HTR-8/SVneo (cell line): ENCODE measurements around the gene CHRNA4.

Experiments
- DNase-seq: peaks from one replicate; pipeline ENCODE4 v3.0.0; 2011; ENCODE audit warnings: low spot score, mixed read lengths; ENCODE audit not compliant: insufficient read length
- FAIRE-seq: peaks from 2 replicates; lab custom pipeline; 2011; peaks lifted over from hg19 to GRCh38; lab: Jason Lieb, UNC

The CHRNA4 gene

DNA sequence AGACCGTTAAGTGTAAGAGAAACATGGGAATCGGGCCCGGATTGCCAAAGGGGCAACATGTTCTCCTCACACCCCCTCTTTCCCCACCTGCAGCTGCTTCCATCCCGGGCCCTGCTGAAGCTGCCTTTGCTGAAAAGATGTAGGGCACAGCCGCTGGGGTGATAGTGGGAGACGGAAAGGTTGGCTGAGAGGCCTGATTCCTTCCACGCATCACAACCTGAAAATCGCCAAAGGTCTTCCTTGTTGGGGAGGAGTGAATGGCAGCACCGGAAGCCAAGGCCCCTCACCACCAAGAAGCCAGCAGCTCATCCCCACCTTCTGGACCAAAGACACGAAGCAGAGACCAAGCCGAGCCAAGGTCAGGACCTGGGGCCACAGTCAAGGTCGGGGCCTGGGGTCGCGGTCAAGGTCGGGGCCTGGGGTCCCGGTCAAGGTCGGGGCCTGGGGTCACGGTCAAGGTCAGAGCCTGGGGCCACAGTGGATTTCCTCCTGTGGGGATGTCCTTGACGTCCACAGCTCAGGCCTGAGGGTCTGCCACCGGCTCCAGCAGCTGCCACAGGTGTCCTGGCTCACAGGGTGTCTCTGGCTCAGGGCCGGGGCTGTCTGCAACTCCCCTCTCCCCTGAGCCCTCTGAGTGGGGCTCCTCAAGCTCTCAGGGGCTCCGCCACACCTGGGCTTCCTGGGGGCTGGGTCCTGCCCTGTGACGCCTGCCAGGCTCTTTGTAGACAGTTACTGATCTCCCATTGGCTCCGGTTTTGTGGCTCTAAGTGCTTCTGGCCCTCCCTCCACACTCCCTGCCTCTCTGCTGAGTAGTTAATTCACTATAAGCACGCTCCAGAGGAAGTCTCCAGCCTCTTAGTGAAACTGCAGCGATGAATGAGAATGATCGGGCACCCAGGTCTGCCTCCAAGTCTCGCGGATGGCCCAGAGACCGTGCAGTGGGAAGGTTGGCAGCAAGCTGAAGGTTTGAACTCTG, 5.5 kb upstream of the CHRNA4 start:
- DNase-seq (no peak), FAIRE-seq (no peak)

DNA sequence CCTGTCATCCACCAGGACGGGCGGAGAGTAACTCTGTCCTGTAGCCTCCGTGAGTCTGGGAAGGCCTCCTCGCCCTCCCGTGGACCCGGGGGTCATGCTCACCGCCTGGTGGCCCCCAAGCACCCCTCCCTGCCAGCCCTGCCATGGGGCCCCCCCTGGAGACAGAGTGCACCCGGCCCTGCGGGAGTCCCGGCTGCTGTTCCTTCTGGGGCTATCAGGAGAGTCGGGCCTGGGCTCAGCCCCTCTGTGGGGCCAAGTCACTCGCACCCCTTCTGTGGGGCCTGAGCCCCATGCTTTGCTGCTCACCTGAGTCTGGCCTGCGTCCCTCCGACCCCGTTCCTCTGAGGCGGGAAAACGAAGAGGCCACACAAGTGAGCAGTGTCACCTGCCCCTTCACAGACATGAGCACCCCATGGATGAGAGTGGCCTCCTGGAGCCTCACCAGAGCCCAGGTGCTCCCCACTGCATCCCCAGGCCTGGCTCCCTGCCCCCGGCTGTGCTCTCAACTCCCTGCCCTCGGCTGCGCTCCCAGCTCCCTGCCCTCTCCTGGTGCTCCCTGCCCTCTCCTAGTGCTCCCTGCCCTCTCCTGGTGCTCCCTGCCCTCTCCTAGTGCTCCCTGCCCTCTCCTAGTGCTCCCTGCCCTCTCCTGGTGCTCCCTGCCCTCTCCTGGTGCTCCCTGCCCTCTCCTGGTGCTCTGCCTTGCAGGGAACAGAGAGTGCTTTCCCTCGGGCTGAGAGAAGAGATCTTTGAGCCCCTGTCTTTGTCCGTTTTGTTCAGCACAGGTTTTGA, 4.6 kb upstream of the CHRNA4 start:
- FAIRE-seq: no peak
- no peak for DNase-seq

DNA sequence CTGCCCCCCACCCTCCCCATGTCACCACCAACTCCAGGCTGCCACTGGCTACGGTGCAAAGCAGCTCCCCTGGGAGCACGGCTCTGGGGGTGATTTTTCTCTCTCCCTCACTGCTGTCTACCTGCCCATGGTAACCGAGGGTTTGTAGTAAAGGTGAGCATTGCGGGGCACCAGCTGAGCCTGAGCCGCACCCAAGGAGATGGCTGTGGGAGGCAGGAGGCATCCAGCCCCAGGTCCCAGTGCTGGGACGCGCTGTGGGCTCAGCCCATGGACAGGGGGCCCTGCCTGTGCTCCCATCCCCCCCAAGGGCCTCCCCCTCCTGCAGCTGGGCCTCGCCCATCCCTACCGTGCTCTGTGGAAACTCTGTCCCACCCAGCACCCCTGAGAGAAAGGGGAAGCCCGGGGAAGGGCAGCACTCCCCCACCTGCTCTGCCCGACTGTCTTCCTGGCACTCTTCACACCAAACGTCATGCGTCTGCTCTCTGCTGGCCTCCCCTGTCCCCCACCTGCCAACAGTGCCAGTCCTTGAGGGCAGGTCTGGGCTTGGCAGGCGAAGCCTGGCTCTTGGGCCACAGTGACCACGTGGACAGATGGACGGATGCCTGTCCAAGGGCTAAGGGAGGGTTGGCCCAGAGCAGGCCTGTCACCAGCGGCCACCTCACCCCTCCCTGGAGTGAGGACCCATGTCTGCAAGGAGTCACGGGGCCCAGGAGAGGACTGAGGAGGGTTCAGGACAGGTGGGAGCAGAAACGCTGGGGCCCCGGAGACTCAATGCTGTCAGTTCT, 3.8 kb upstream of the CHRNA4 start:
- DNase-seq (no peak), FAIRE-seq (peak; percentile 51)

DNA sequence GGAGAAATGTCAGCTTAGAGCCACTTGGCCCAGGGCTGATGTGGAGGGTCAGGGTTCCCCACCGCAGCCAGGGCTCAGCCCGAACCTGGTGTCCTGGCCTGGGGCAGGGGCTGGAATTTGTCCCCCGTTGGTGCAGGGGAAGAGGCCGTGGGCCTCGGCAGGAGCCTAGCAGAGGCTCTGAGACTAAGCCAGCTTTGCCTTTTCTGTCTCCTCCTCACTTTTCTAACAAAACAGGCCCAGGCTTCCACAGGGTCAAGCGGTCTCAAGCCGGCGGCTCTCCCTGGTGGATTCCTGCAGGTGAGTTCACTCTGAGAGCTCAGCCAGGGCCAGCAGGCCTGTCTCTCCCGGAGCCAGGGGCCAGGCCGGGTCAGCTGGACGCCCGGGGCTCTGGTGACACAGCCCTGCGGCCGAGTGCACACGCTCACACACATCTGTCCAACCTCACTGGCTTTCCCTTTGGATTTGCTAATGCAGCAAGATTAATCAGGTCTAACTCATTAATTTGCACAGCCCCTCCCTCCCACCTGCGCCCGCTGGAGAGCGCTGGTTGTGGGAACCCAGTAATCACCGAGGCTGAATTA, 2.9 kb upstream of the CHRNA4 start:
- no peak for FAIRE-seq

DNA sequence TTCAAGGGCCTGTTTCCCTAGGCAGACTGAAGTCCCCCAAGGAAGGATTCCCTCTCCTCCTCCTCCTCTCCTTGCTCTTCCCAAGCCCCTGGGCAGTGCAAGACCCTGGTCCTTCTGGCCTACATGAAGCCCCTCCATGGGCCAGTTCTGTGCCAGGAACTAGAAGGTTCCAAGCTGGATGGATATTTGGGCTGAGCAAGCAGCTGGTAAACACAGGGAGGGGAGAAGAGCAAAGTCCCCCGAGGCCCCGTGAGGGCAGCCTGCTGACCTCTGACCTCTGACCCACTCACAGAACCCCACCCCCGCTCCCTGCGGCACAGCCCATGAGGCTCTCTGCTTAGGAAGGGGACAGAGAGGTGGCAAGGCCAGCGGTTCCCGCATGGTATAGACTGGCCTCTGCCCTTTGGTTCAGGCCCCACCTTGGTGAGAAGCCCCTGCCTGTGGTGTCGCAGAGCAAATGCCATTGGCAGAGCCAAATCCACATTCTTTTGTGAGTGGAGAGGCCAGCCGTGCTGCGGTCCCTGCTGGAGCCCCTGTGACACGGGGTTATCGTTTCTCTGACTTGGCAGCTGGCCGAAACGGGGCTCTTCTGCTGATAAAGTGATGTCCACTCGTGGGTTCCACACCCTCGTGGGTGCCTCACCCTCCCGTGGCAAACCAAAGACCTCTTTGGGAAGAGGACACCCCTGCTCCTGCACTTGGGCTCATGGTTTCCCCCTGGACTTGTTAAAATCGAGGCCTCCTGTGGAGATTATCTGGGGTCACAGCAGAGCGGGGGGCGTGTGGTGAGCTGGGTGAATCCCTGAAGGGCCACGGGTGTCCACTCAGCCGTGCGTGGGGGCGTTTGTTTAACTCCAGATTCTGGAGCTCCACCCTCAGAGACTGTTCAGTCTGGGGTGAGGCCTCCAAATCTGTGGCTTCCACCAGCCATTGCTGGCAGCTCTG, 2.1 kb upstream of the CHRNA4 start:
- FAIRE-seq: no peak
- no peak for DNase-seq

More for the DNA sequence above, 2.9 kb upstream of the CHRNA4 start:
- DNase-seq: no peak

DNA sequence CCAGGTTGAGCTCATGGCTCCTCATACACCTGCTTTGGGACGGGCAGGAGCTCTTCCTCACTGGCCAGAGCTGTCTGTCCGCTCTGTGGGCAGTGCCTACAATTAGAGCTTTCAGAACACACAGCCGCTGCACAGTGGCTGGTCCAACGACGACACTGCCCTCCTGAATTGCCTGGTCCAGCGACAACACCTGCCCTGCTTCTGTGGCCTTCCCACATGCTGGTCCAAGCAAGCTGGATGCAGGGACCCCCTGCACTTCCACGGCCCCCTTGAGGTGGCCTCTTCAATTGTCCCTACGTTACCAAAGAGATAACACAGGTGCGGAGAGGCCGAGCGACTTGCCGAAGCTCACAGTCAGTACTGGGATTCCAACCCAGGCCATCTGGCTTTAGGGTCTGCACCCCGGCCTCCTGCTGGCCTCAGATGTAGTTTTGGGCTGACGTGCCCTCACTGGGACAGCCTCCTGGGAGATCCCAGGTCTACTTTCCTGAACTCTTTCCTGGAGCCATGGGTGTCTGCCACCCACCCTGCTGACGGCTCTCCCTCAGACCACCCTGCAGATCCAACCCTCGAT, 1.4 kb upstream of the CHRNA4 start:
- FAIRE-seq (peak; percentile 82), DNase-seq (no peak)

DNA sequence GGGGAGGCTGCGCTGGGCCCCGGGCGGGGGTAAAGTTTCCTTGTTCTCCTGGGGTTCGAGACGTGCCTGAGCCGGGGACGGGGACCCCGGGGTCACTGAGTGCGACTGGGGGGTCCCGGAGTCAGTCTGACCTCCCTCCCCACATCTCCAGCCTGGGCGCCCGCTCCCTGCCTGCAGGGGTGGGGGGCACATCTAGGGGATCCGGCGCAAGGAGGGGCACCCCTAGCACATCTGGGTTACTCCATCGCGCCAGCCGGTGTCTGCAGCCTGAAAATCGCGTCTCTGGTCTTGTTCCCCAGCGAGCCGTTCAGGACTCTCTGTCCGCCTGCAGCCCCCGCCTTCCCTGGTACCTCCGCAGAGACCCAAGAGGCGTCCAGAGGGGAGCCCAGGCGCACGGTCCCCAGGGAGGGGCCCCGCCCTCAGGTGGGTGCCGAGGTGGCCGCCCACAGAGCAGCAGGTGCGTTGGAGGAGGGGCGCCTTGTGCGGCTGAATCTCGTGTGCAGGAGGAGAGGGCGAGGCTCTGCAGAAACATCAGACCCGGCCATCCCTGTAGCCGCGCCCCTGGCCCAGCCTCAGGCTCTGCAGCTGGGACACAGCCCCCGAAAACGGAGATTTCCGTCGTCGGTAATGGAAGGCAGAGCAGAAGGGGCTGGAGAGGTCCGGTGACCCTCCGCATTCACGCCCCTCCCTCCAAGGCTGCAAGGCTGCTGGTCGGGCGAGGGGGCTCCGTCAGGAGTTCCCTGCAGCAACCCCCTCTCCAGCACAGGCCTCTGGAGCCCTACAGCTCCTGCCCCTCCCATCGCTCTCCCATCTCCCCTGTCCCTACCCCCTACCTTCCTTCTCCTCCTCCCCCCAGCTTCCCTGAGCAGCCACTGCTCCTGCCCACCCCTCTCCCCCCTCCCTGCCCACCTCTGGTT, 628 bp upstream of the CHRNA4 start:
- FAIRE-seq (no peak), DNase-seq (no peak)

DNA sequence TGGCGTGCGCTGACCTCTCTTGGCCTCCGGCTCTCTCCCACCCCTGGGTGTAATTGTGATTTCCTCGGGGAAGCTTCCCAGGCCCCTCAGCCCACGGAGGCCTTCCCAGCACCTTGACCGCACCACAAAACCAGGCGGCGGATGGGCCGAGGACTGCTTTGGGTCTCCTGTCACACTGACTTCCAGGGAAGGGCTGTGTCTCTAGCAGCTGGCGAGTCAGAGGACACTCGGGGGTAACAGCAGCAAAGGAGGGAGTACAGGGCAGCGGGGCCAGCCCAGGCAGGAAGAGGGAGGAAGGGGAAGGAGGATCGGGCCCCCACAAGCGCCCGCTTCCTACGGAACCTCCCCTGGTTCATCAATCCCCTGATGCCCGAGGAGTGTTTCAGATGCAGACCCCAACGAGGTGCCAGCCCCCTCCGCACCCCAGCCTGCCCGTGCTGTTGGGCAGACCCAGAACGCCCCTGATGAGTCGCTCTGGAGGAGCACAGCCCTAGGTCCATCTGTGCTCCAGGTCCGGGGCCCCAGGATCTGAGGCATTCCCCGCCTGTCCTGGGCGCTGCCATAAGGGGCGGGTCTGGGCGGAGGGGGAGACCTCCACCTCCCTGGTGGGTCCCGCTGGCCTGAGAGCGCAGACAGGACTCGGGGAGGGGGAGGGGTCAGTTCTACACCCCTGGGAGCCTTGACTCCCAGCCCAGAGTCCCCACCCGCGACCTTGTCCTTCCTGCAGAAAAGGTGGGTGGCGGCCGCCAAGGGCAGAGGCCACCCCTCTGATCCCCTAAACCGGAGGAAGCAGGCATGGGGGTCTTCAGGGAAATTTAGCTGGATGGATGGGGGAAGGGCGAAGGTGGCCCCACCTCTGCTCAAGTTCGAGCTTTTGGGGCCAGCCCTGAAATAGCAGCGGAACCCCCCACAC, 956 bp downstream of the CHRNA4 start:
- no peak for DNase-seq
- no peak for FAIRE-seq

DNA sequence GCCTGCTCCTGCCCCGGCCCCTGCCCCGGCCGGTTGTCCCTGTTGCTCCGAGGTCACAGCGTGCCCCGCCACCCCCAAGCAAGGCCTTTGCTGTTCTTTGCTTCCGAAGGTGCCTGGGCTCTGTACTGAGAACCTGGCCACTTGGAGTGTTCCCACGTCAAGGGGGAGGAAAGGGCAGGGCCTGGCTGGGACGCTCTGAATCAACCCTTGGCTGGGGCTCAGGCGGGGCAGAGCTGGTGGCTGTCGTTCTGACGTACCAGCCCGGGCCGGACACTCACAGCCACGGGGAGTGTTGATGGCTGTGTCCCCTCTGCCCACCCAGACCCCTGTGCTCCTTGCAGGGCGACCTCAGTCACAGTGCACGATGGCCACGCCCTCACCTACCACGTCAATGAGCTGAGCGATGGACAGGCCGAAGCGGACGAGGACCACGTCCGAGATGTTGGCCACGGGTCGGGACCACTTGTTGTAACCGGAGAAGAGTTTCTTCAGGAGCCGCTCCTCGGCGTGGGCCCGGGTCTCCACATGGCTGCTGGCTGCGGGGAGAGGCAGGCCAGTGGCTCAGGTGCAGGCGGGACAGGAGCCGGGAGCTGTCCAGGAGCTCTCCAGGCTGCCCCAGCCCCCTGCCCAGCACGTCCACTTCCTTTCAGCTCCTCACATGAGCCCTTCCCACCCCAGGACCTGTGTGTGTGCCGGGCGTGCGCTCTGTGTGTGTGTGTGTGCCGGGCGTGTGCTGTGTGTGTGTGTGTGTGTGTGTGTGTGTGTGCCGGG, 1.8 kb downstream of the CHRNA4 start:
- peak; percentile 65 for FAIRE-seq

DNA sequence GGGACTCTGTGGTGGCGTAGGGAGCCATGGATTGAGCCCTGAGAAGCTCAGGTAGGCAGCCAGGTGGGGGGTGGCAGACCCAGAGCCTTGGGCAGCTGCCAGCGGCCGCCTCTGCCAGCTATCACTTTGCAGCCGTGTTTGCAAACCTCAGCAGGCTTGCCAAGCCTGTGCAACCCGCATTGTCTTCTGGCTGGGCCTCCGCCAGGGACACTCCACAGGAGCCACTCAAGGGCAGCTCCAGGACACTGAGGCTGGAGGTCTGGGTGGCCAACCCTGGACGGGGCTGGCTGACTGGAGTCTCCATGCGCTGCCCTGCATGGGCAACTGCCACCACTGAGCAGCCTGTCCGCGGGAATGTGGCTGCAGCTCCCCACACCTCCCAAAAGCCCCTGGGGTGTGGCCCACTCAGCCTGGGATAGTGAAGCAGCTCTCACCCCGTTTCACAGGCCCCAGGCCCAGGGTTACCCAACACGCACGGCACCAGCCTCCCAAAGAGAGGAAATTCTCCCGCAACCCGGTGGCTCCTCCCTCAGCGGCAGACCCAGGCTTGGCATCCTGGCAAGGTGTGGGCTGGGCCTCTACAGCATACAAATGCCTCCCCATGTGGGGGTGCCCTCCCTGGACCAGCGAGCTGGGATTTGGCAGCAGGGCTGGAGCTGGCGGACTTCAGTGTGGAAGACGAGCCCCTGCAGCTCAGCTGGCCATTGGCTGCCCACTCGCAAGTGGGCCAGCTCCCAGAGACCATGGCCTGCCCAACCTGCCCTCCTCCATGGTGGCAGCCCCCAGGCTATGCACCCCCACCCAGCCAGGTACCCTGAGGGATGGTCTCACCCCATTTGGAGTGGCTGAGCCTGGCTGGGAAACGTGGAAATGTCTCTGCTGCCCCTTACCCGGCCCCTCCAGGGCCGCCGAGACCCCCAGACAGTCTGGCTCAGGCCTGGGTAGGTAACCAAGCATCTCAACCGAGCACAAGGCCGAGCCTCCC, 2.9 kb downstream of the CHRNA4 start:
- DNase-seq (no peak), FAIRE-seq (peak; percentile 57)

More for the DNA sequence above, 1.8 kb downstream of the CHRNA4 start:
- no peak for DNase-seq

DNA sequence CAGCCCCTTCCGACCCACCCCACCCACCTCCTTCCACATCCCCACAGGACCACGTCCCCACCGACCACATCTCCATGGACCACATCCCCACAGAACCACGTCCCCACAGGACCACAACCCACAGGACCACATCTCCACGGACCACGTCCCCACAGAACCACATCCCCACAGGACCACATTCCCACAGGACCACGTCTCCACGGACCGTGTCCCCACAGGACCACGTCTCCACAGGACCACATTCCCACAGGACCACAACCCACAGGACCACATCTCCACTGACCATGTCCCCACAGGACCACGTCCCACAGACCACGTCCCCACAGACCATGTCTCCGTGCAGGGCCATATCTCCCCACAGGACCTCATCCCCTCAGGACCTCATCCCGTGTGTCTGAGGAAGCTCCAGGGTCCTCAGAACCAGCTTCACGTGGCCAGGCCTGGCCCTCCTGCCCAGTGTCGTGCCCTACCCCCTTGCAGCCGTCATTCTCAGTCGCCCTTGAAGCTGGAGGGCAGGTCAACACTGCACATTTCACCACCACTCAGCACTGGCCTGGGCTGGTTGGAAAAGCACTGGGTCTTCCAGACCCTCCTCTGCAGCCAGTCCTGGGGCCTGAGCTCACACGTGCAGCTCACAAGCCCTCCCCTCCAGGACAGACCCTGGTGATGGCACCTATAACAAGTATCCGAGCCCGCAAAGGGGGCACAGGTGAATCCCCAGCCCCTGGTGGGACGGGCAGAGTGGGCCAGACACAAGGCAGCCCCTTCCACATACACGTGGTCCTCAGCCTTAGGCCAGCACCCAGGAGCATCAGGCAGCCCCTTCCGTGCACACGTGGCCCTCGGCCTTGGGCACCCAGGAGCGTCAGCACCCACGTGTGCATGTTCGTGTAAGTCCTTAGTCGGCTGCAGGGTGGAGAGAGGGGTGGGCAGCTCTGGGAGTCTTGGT, 3.9 kb downstream of the CHRNA4 start:
- DNase-seq (no peak), FAIRE-seq (peak; percentile 62)

DNA sequence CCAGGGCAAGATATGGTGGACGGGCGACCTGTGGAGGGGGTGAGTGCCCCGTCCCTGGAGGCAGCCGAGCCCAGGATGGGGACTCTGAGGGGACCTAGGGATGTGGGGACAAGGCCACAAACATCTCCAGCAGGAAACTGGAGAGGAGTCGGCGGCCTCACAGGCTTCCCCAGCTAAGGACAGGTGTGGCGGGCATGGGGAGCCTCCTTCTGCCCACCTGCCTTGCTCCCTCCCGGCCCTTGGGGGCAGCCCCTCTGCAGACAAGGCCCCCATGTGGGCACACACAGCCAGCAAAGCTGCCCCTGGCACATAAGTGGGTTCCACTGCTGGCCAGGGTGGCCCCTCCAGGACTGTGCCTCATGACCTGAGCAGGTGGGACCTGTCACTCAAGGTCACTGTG, 4.6 kb downstream of the CHRNA4 start:
- DNase-seq (no peak), FAIRE-seq (peak; percentile 40)

DNA sequence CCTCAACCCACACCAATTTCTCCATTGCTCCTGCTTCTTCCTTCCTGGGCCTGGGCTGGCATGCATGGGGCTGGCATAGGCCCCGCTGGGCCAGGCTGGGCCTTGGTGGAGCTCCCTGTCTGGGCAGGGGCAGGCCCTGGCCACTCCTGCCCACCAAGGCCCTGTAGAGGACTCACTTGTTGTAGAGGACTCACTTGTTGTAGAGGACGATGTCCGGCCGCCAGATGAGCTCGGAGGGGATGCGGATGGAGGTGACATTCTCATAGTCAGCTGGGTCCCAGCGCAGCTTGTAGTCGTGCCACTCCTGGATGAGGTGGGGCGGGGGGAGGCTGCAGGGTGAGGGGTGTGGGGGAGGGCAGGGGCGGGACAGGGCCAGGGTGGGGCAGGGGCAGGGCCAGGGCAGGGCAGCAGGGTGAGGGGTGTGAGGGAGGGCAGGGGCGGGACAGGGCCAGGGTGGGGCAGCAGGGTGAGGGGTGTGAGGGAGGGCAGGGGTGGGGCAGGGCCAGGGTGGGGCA, 5.3 kb downstream of the CHRNA4 start:
- no peak for FAIRE-seq
- no peak for DNase-seq
